Tibial artery (tissue), 4 donors: Measurements from ENCODE around the gene PNRC2.

ENCODE experiments used
- DNase-seq, 2 donors: peaks; one replicate each; pipeline ENCODE4 v3.0.0-alpha.2; 2019
- H3K27ac ChIP-seq, 2 donors: fragments of 200-600 bp; sonication (generic) in 1 of 2; 1 replicate in 1 of 2; 2 replicates in 1 of 2; pipeline ENCODE4 v1.5.1; 2018 to 2019; ENCODE audit warnings: mild to moderate bottlenecking in 1 of 2
- H3K27me3 ChIP-seq, 2 donors: fragments of 200-600 bp; sonication (generic) in 1 of 2; one replicate each; pipeline versions ENCODE4 v1.5.1 to v1.6.0; 2016 to 2019
- H3K36me3 ChIP-seq, 3 donors: fragments of 200-600 bp; sonication (generic) in 2 of 3; one replicate each; pipeline ENCODE4 v1.5.1; 2016 to 2019; ENCODE audit warnings: mild to moderate bottlenecking in 2 of 3
- H3K4me1 ChIP-seq, 4 donors: fragments of 200-600 bp; sonication (generic) in 2 of 4; 1 replicate in 3 of 4; 2 replicates in 1 of 4; pipeline ENCODE4 v1.5.1; 2016 to 2019
- H3K4me3 ChIP-seq, 2 donors: fragments of 200-600 bp; sonication (generic) in 1 of 2; 1 replicate in 1 of 2; 2 replicates in 1 of 2; pipeline ENCODE4 v1.5.1; 2018 to 2019; ENCODE audit warnings: mild to moderate bottlenecking in 2 of 2
- H3K9me3 ChIP-seq, 3 donors: fragments of 200-600 bp; sonication (generic) in 1 of 3; one replicate each; pipeline ENCODE4 v1.5.1; 2016 to 2019
- intact Hi-C: fragments of 100-400 bp; cut with DNase I; formaldehyde crosslinking; loops from one replicate; pipeline ENCODE4 v1.15.0; 2023; ENCODE audit warnings: low total_unique reads
- TF ChIP-seq, protein P1 (sequence below), 2 experiments: fragments of 200-600 bp in 1 of 2; fragments of 450-650 bp in 1 of 2; IDR thresholded peaks; one replicate each; pipeline ENCODE4 v1.5.1; 2017 to 2019; ENCODE audit warnings: antibody characterized with exemption in 2 of 2, mild to moderate bottlenecking in 1 of 2, moderate library complexity in 1 of 2

Gene PNRC2

DNA sequence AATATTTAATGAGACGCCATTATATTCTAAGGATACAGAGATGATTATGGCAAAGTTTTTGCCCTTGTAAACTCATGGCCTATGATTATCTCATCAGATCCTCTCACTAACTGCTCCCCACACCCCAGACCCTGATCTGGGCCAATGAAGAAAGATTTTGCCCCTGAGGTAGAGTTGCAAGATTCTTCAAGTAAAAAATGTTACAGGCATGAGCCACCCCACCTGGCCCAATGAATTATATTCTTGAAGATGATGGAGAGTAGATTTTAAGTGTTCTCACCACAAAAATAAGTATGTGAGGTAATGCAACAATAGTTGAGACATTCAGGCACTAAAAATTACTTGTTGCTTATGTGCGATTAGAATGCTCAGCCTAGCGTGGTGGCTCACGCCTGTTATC lies 44.7 kb upstream of the PNRC2 start:
- H3K36me3 ChIP-seq: no peaks in the 10 kb centered on the region
- no peak overlapping the region for H3K27ac ChIP-seq
- intact Hi-C loops: loop anchor here (5.0 to 10.0 kb wide), 3 partner anchors 50 to 138 kb away; partner anchors contain the start of genes FUCA1 and PITHD1

DNA sequence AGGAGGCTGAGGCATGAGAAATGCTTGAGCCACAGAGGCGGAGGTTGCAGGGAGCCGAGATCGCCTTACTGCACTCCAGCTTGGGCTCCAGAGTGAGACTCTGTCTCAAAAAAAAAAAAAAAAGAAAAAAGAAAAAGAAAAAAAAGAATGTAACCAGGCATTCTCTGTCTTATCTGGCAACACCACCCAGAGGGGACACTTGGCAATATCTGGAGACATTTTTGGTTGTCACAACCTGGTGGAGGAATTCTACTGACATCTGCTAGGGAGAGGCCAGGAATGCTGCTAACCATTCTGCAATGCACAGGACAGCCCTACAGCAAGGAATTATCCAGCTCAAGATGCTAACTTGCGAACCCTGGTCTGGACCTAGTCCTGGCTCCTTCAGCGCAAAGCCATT lies 44.2 kb upstream of the PNRC2 start:
- no peaks in the 10 kb centered on the region for H3K36me3 ChIP-seq
- no peak overlapping the region for H3K4me3 ChIP-seq
- no peak for DNase-seq
- H3K27me3 ChIP-seq: peaks cover 0 to 9% of the 10 kb centered on the region in 2 donors
- peaks cover 0 to 12% (median 4%) of the 10 kb centered on the region in 4 donors for H3K4me1 ChIP-seq
- H3K27ac ChIP-seq: no peak overlapping the region
- no peaks in the 10 kb centered on the region for H3K9me3 ChIP-seq
- intact Hi-C loops: loop anchor here (5.0 to 10.0 kb wide), 3 partner anchors 51 to 138 kb away; partner anchors contain the start of genes FUCA1 and PITHD1
- TF ChIP-seq, protein P1, sequence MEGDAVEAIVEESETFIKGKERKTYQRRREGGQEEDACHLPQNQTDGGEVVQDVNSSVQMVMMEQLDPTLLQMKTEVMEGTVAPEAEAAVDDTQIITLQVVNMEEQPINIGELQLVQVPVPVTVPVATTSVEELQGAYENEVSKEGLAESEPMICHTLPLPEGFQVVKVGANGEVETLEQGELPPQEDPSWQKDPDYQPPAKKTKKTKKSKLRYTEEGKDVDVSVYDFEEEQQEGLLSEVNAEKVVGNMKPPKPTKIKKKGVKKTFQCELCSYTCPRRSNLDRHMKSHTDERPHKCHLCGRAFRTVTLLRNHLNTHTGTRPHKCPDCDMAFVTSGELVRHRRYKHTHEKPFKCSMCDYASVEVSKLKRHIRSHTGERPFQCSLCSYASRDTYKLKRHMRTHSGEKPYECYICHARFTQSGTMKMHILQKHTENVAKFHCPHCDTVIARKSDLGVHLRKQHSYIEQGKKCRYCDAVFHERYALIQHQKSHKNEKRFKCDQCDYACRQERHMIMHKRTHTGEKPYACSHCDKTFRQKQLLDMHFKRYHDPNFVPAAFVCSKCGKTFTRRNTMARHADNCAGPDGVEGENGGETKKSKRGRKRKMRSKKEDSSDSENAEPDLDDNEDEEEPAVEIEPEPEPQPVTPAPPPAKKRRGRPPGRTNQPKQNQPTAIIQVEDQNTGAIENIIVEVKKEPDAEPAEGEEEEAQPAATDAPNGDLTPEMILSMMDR (IDR thresholded peaks at IDR 0.05): no peak

More for the DNA sequence above, 44.7 kb upstream of the PNRC2 start:
- Histone ChIP-seq H3K27me3 (peaks cover 0 to 9% of the 10 kb centered on the region in 2 donors), H3K9me3 (no peaks in the 10 kb centered on the region), H3K4me3 (no peak overlapping the region), H3K4me1 (peaks cover 0 to 7% (median 2%) of the 10 kb centered on the region in 4 donors)
- DNase-seq: no peak
- TF ChIP-seq, protein P1 (IDR thresholded peaks at IDR 0.05): no peak

DNA sequence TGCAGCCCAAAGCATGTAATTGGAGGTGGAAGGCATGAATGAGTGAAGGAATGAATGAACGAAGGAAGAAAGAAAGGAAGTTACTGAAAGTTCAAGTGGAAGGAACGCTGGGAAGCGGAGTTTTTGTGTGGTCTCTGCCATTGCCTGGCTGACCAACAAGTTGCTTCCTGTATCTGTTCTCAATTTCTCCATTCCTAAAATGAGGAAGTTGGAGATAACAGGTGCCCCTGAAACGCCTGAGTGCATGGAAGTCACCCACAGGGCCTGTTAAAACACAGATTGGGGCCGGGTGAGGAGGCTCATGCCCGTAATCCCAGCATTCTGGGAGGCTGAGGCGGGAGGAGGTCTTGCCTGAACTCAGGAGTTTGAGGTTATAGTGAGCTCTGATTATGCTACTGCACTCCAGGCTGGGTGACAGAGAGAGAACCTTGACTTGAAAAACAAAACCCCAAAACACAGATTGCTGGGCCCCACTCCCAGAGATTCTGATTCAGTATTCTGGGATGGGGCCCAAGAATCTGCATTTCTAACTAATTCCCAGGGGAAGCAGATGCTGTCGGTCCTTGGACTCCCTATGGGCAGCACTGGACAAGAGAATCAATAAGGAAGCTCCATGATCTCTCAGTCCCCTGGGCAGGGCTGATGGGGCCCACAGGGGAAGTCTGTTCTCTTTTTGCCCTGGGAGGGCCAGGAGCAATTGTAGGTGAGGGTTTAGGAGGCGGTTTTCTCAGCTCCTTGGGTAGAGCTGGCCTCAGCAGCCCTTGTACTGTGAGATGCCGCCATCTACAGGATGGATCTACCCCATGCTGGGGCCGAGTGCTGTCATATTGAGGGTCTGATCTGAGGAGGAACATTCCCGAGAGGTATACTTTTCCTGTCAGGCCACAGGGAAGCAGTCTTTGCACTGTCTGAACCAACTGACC lies 43.2 kb upstream of the PNRC2 start:
- peaks cover 0 to 22% (median 10%) of the 10 kb centered on the region in 4 donors for H3K4me1 ChIP-seq

DNA sequence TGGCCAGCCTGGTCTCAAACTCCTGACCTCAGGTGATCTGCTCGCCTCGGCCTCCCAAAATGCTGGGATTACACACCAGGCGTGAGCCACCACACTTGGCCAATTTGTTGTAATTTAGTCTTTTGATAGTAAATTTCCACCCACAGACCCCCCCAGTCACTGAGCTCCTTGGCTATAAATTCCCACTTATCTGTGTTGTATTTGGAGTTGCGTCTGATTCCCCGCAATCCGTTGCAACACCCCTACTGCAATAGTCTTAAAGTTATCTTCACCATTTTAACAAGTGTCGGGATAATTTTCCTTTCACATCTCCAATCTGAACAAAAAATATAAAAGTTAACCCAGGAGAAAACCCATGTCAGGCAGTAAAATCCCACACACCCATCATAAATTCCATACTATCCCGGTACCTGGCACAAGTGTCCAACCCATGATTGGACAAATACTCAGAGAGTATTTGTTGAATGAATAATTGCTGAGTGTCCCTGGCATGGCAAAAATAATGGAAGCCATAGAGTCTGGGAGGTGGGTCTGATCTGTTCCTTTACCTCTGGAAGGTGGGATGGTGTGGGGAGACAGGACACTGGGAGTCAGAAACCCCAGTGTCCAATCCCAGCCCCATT lies 37.2 kb upstream of the PNRC2 start:
- H3K27ac ChIP-seq: peak overlapping the region in 1 of 2 donors; percentile 88
- H3K36me3 ChIP-seq: no peaks in the 10 kb centered on the region
- intact Hi-C loops: no loop called here
- H3K9me3 ChIP-seq: no peaks in the 10 kb centered on the region
- H3K27me3 ChIP-seq: no peaks in the 10 kb centered on the region
- TF ChIP-seq, protein P1 (IDR thresholded peaks at IDR 0.05): no peak
- peaks cover 0 to 52% (median 16%) of the 10 kb centered on the region in 4 donors for H3K4me1 ChIP-seq
- H3K4me3 ChIP-seq: no peak overlapping the region
- DNase-seq: peak; percentile 43 to 54

More for the DNA sequence above, 43.2 kb upstream of the PNRC2 start:
- H3K36me3 ChIP-seq: no peaks in the 10 kb centered on the region
- TF ChIP-seq, protein P1 (IDR thresholded peaks at IDR 0.05): peak; percentile 42 to 52
- intact Hi-C loops: loop anchor here (5.0 to 10.0 kb wide), 3 partner anchors 52 to 139 kb away; partner anchors contain the start of genes FUCA1 and PITHD1
- H3K4me3 ChIP-seq: no peak overlapping the region
- H3K27me3 ChIP-seq: peaks cover 0 to 6% of the 10 kb centered on the region in 2 donors
- no peak overlapping the region for H3K27ac ChIP-seq
- DNase-seq: peak; percentile 67 to 76
- no peaks in the 10 kb centered on the region for H3K9me3 ChIP-seq

DNA sequence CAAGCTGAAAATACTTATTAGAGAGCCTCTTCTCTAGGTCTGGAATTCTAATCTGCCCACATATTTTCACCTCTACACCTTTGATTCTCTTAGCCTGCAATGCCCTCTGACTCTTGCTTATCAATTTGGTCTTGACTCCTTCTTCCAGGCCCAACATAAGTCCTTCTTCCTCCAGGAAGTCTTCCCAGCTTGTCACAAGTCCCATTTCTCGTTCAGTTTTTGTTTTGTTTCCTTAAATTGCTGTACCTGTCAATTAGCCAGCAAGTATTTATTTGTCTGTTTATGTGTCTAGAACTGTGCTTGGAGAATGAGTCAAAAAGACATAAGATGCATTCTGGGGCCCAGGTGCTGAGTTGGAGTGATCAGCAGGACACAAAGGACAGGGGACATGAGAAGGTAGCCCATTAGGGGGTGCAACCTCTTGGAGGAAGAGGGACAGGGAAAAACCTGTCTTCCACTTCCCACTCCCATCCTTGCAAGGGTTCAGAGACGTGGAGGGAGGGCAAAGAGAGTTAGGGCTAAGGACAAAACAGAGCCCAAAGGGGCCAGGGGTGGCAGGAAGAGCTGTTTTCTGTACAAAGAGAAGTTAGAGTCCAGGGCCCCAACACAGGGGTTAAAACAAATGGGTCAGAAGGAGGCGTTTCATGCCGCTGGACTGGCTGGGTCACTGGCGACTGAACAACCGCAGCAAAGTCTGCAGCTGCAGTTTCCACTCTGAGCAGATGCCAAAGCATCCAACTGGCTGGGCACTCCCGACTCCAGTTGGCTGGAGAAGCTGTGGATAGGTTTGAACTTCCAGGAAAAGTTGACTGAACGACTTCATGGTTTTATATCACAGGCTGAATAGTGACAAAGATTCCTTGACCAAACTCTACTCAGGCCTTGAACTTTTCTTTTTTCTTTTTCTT lies 35.8 kb upstream of the PNRC2 start:
- H3K4me3 ChIP-seq: no peak overlapping the region
- no peaks in the 10 kb centered on the region for H3K27me3 ChIP-seq
- H3K4me1 ChIP-seq: peaks cover 0 to 52% (median 16%) of the 10 kb centered on the region in 4 donors
- intact Hi-C loops: no loop called here
- H3K36me3 ChIP-seq: no peaks in the 10 kb centered on the region
- no peaks in the 10 kb centered on the region for H3K9me3 ChIP-seq
- H3K27ac ChIP-seq: peak overlapping the region; percentile 29 to 88
- peak; percentile 55 to 76 for DNase-seq
- TF ChIP-seq, protein P1 (IDR thresholded peaks at IDR 0.05): no peak
